Peyer's patch (tissue), 4 donors: ENCODE measurements around the gene CD96.

Source experiments
- POLR2A ChIP-seq, 2 donors: fragments of 450-650 bp; IDR thresholded peaks; one replicate each; pipeline ENCODE4 v1.5.1; 2017; ENCODE audit warnings: antibody characterized with exemption in 2 of 2, mild to moderate bottlenecking in 2 of 2, moderate library complexity in 2 of 2
- TF ChIP-seq, protein P1 (sequence below), 6 experiments: fragments of 450-650 bp in 4 of 6; fragments of 200-600 bp in 2 of 6; sonication (generic) in 1 of 6; IDR thresholded peaks; one replicate each; pipeline ENCODE4 v1.5.1; 2017 to 2019; ENCODE audit warnings: antibody characterized with exemption in 6 of 6, mild to moderate bottlenecking in 3 of 6, moderate library complexity in 1 of 6

DNA sequence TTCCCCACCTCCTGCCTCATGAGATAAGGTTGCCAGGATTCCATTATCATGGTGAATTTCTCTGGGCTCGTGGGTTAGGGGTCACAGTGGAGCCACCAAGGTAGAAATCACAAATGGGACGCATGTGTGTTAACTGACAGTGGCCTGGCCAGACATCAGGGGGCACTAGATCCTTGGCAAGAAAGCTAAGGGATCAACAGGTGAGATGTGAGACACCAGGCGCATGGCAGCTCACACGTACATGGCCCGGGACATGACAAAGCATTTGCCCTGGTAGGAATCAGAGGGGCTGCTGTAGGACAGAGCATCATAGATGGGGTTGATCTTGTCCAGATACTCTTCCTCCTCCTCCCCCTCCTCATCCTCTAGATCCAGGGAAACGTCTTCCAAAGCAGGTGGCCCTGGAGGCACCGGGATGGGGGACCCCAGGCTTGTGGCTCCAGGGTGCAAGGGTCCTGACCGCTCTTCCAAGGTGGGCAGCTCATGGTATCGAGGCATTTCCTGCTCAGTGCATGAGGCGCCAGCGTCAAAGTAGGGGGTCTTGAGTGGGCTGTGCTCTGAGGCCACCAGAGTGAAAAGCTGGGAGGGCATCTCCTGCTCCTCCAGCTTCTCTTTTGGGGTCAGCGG, 28.5 kb downstream of the CD96 start:
- TF ChIP-seq, protein P1, sequence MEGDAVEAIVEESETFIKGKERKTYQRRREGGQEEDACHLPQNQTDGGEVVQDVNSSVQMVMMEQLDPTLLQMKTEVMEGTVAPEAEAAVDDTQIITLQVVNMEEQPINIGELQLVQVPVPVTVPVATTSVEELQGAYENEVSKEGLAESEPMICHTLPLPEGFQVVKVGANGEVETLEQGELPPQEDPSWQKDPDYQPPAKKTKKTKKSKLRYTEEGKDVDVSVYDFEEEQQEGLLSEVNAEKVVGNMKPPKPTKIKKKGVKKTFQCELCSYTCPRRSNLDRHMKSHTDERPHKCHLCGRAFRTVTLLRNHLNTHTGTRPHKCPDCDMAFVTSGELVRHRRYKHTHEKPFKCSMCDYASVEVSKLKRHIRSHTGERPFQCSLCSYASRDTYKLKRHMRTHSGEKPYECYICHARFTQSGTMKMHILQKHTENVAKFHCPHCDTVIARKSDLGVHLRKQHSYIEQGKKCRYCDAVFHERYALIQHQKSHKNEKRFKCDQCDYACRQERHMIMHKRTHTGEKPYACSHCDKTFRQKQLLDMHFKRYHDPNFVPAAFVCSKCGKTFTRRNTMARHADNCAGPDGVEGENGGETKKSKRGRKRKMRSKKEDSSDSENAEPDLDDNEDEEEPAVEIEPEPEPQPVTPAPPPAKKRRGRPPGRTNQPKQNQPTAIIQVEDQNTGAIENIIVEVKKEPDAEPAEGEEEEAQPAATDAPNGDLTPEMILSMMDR (IDR thresholded peaks at IDR 0.05), result no peak
- TF ChIP-seq POLR2A (IDR thresholded peaks at IDR 0.05), result no peak
